ENCODE measurements around the gene MAIP1. TPM values are rescaled to one million over a fixed set of nuclear protein-coding genes. Genes with fewer than 3 reads are reported as not detected.

Gene MAIP1
- total and polyA plus RNA-seq, 7 donors: 18.2 to 52.3 (median 27.7) TPM

DNA sequence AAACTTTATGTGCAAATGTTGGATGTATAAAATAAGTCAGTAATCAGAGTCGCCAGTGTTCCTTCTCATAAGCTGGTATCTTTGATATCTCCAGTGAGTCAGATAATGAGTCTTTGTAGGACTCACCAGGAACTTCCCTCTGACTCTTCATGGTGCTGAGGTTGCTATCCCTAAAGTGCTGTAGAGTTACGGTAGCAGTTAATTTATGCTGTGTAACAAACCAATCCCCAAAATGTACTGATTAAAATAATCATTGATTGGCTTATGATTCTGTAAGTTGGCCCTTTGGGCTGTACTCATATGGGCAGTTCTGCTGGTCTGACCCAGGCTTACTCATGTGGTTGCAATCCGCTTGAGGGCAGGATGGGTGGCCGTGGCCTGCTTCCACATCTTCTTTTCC, 43.8 kb downstream of the MAIP1 start:
- Histone ChIP-seq H3K4me1 (peaks cover 8% of the 10 kb centered on the region), H3K27me3 (ENCODE audit: insufficient read depth in 3 of 3, low read length in 2 of 3) (no peaks in the 10 kb centered on the region), H3K27ac (no peak overlapping the region), H3K9me3 (no peaks in the 10 kb centered on the region), H3K36me3 (ENCODE audit: insufficient read depth in 1 of 2, low read depth in 1 of 2) (no peaks in the 10 kb centered on the region), H3K4me3 (no peak overlapping the region)
- TF ChIP-seq, protein P1, sequence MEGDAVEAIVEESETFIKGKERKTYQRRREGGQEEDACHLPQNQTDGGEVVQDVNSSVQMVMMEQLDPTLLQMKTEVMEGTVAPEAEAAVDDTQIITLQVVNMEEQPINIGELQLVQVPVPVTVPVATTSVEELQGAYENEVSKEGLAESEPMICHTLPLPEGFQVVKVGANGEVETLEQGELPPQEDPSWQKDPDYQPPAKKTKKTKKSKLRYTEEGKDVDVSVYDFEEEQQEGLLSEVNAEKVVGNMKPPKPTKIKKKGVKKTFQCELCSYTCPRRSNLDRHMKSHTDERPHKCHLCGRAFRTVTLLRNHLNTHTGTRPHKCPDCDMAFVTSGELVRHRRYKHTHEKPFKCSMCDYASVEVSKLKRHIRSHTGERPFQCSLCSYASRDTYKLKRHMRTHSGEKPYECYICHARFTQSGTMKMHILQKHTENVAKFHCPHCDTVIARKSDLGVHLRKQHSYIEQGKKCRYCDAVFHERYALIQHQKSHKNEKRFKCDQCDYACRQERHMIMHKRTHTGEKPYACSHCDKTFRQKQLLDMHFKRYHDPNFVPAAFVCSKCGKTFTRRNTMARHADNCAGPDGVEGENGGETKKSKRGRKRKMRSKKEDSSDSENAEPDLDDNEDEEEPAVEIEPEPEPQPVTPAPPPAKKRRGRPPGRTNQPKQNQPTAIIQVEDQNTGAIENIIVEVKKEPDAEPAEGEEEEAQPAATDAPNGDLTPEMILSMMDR (IDR thresholded peaks at IDR 0.05): no peak
- intact Hi-C loops (cut with DNase I): no loop called here
- ATAC-seq (no peak), DNase-seq (no peak)
- WGBS, 3 donors: 94 to 98% (median 97%) methylated on average over 4 of the region's 4 CpGs

DNA sequence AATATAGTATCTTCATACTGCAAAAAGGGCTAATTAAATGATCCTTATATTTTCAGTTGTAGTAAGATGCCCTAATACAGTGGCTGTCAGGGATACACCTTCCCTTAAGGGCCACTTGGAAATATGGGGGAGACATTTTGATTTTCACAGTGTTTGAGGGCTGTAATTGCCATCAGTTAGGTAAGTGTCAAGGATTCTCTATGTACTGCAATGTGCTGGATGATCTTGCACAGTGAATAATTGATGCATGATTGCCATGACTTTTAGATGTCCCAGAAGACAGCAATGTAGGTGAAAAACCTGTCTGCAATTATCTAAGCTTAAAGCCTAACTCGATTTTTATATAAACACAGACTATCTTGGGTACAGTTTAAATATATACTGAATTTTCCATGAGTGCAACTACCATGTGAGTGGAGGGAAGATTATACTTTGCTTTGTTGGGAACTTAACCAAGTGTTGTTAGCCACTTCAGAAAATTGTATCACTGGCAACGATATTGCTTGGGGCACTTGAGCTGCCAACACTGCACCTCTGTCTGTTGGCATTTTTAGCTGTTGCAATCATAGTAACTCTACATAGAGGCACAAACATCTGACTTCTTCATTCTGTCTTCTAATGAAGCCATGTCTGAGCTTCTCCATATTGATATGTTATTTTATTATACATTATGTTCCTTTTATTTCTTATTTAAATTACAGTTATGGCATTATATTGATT, 45.2 kb downstream of the MAIP1 start:
- intact Hi-C loops (cut with DNase I): loop anchor here in 1 of 2 donors (5.0 kb wide), 1 partner anchor 67 kb away; no protein-coding TSS in a partner anchor
- Histone ChIP-seq H3K4me3 (no peak overlapping the region), H3K27me3 (ENCODE audit: insufficient read depth in 3 of 3, low read length in 2 of 3) (no peaks in the 10 kb centered on the region), H3K9me3 (no peaks in the 10 kb centered on the region), H3K4me1 (peaks cover 8% of the 10 kb centered on the region), H3K36me3 (ENCODE audit: insufficient read depth in 1 of 2, low read depth in 1 of 2) (no peaks in the 10 kb centered on the region), H3K27ac (no peak overlapping the region)
- TF ChIP-seq, protein P1 (IDR thresholded peaks at IDR 0.05): no peak
- DNase-seq (no peak), ATAC-seq (no peak)
- WGBS, 3 donors: 36 to 43% (median 42%) methylated on average over 2 of the region's 2 CpGs

DNA sequence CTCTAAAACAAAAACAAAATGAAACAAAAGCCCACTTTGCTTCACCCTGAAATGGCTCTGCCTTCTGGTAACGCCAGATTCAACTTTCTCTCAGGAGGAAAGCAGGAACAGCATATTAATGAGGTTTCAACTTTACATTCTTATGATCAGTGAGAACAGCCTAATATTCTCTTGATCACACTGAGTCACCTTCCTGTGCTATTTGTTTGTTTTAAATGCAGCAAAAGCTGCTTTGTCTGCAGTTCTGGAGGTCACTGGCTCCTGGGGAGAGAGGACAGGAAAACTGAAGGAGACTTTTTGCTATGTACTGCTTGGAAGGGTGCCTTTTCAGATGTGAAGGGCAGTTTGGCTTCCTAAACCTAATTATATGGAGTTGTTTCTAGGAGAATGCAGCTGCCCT, 48.1 kb downstream of the MAIP1 start:
- H3K4me1 ChIP-seq: no peaks in the 10 kb centered on the region
- ATAC-seq (no peak), DNase-seq (no peak)
- H3K4me3 ChIP-seq: no peak overlapping the region
- H3K27me3 ChIP-seq (ENCODE audit: insufficient read depth in 3 of 3, low read length in 2 of 3): no peaks in the 10 kb centered on the region
- TF ChIP-seq, protein P1 (IDR thresholded peaks at IDR 0.05): no peak
- no peak overlapping the region for H3K27ac ChIP-seq
- H3K9me3 ChIP-seq: no peaks in the 10 kb centered on the region
- H3K36me3 ChIP-seq (ENCODE audit: insufficient read depth in 1 of 2, low read depth in 1 of 2): no peaks in the 10 kb centered on the region
- intact Hi-C loops (cut with DNase I): loop anchor here in 1 of 2 donors (5.0 kb wide), 1 partner anchor 64 kb away; no protein-coding TSS in a partner anchor
- WGBS, 3 donors: 77 to 84% (median 82%) methylated on average over 1 of the region's 1 CpG

DNA sequence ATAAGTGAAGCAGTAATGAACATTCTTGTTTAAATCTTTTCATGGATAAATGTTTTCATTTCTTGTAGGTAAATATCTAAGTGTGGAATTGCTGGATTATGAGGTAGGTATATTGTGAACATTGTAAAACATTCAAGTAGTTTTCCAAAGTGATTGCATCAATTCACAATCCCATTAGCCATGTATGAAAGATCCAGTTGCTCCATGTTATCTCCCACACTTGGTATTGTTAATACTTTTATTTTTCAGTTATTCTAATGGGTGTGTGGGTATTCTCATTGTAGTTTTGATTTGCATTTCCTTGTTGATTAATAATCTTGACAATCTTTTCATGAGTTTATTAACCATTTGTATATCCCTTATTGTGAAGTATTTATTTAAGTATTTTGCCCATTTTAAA, 50.3 kb downstream of the MAIP1 start:
- intact Hi-C loops (cut with DNase I): no loop called here
- no peaks in the 10 kb centered on the region for H3K9me3 ChIP-seq
- no peaks in the 10 kb centered on the region for H3K27me3 ChIP-seq (ENCODE audit: insufficient read depth in 3 of 3, low read length in 2 of 3)
- DNase-seq: no peak
- no peak overlapping the region for H3K27ac ChIP-seq
- TF ChIP-seq, protein P1 (IDR thresholded peaks at IDR 0.05): no peak
- H3K4me1 ChIP-seq: no peaks in the 10 kb centered on the region
- H3K4me3 ChIP-seq: no peak overlapping the region
- H3K36me3 ChIP-seq (ENCODE audit: insufficient read depth in 1 of 2, low read depth in 1 of 2): no peaks in the 10 kb centered on the region
- no peak for ATAC-seq

DNA sequence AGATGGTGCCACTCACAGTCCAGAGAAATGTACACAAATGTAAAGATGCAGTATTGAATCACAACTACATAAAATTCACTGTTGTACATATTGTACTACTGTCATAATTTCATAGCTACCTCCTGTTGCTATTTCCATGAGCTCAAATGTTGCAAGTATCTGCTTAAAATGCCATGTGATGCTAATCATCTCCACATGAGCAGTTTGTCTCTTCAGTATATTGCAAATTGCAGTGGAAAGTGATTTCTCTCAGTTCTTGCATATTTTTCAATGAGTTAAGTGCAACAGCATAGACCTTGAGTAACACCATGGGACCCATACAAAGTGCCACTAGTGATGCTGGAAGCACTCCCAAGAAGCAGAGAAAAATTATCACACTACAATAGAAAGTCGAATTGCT, 51.9 kb downstream of the MAIP1 start:
- Histone ChIP-seq H3K36me3 (ENCODE audit: insufficient read depth in 1 of 2, low read depth in 1 of 2) (no peaks in the 10 kb centered on the region), H3K9me3 (no peaks in the 10 kb centered on the region), H3K27me3 (ENCODE audit: insufficient read depth in 3 of 3, low read length in 2 of 3) (no peaks in the 10 kb centered on the region), H3K4me3 (no peak overlapping the region), H3K4me1 (no peaks in the 10 kb centered on the region), H3K27ac (no peak overlapping the region)
- intact Hi-C loops (cut with DNase I): no loop called here
- TF ChIP-seq, protein P1 (IDR thresholded peaks at IDR 0.05): no peak
- DNase-seq (no peak), ATAC-seq (no peak)
- WGBS, 3 donors: 89 to 93% (median 92%) methylated on average over 1 of the region's 1 CpG

Data from psoas muscle (tissue), 8 donors.